WERI-Rb-1 (cell line): ENCODE measurements around the gene RHOT1.
A peak's percentile ranks its signal among the peaks of the same experiment; 100 is the strongest.
"Not testable (repeated sequence)": the region's sequence is repeated elsewhere in the genome, so short reads cannot be mapped to it uniquely, and the experiment has no call there.

Source experiments
- DNase-seq: peaks from one replicate; pipeline ENCODE4 v3.0.0-alpha.2; 2020
- H3K27ac ChIP-seq: fragments of 250-450 bp; sonication (Bioruptor Pico); 2 replicates; pipeline ENCODE4 v1.5.1; 2020; ENCODE audit warnings: mild to moderate bottlenecking, moderate library complexity
- H3K27me3 ChIP-seq: fragments of 250-450 bp; sonication (Bioruptor Pico); 2 replicates; pipeline ENCODE4 v1.5.1; 2021; ENCODE audit warnings: mild to moderate bottlenecking, low read depth, moderate library complexity; ENCODE audit not compliant: insufficient read depth, severe bottlenecking
- H3K36me3 ChIP-seq: fragments of 250-450 bp; sonication (Bioruptor Pico); 2 replicates; pipeline ENCODE4 v1.5.1; 2020; ENCODE audit warnings: mild to moderate bottlenecking, moderate library complexity
- H3K4me3 ChIP-seq: 2 replicates; pipeline ENCODE4 v1.5.1; 2011; ENCODE audit warnings: low read depth, mild to moderate bottlenecking, control low read depth, low read length
- H3K9me3 ChIP-seq: fragments of 250-450 bp; sonication (Bioruptor Pico); 2 replicates; pipeline ENCODE4 v1.5.1; 2021; ENCODE audit warnings: mild to moderate bottlenecking, moderate library complexity; ENCODE audit not compliant: severe bottlenecking
- TF ChIP-seq, protein P1 (sequence below): IDR thresholded peaks from 2 replicates; pipeline ENCODE4 v1.5.1; 2011; ENCODE audit warnings: low read depth, mild to moderate bottlenecking, control low read depth, inconsistent platforms, low read length

The RHOT1 gene

GRCh38 chr17:32258383-32259140, 116.3 kb downstream of the RHOT1 start:
- Histone ChIP-seq H3K9me3 (no peaks in the 10 kb centered on the region), H3K27me3 (no peaks in the 10 kb centered on the region), H3K36me3 (no peaks in the 10 kb centered on the region), H3K27ac (peak overlapping the region; percentile 81), H3K4me3 (peak overlapping the region; percentile 3; the same call in 1 of the 2 replicates)
- TF ChIP-seq, protein P1, sequence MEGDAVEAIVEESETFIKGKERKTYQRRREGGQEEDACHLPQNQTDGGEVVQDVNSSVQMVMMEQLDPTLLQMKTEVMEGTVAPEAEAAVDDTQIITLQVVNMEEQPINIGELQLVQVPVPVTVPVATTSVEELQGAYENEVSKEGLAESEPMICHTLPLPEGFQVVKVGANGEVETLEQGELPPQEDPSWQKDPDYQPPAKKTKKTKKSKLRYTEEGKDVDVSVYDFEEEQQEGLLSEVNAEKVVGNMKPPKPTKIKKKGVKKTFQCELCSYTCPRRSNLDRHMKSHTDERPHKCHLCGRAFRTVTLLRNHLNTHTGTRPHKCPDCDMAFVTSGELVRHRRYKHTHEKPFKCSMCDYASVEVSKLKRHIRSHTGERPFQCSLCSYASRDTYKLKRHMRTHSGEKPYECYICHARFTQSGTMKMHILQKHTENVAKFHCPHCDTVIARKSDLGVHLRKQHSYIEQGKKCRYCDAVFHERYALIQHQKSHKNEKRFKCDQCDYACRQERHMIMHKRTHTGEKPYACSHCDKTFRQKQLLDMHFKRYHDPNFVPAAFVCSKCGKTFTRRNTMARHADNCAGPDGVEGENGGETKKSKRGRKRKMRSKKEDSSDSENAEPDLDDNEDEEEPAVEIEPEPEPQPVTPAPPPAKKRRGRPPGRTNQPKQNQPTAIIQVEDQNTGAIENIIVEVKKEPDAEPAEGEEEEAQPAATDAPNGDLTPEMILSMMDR, result no peak
- DNase-seq, result peak; percentile 86

DNA sequence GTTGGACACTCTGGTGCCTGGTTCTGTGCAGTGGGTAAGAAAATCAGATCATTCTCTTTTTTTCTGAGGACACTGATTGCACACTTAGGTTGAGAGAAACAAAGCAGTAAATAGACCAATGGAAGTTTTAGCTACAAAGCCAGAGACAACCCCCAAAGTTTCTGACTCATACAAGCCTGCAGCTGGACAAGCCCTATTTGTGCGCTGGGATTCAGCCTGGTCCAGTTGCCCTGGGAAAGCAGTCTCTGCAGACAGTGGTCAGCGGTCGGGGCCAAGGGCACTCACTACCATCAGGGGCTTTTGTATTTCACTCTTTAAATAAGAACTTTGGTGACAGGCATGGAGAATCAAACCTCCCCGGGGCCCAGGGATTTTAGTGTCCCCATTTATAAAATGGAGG, 117.3 kb downstream of the RHOT1 start:
- Histone ChIP-seq H3K4me3 (no peak overlapping the region), H3K9me3 (no peaks in the 10 kb centered on the region), H3K27ac (peak overlapping the region; percentile 33), H3K27me3 (no peaks in the 10 kb centered on the region), H3K36me3 (no peaks in the 10 kb centered on the region)
- DNase-seq, result no peak
- TF ChIP-seq, protein P1, result no peak

- H3K9me3 ChIP-seq, result no peaks in the 10 kb centered on the region
- H3K4me3 ChIP-seq, result no peak overlapping the region
- H3K27ac ChIP-seq, result no peak overlapping the region
- no peaks in the 10 kb centered on the region; the same call in 1 of the 2 replicates for H3K36me3 ChIP-seq
- TF ChIP-seq, protein P1, result no peak
- no peaks in the 10 kb centered on the region for H3K27me3 ChIP-seq
- no peak for DNase-seq
Observed at GRCh38 chr17:32261417-32261736, 119.1 kb downstream of the RHOT1 start.

DNA sequence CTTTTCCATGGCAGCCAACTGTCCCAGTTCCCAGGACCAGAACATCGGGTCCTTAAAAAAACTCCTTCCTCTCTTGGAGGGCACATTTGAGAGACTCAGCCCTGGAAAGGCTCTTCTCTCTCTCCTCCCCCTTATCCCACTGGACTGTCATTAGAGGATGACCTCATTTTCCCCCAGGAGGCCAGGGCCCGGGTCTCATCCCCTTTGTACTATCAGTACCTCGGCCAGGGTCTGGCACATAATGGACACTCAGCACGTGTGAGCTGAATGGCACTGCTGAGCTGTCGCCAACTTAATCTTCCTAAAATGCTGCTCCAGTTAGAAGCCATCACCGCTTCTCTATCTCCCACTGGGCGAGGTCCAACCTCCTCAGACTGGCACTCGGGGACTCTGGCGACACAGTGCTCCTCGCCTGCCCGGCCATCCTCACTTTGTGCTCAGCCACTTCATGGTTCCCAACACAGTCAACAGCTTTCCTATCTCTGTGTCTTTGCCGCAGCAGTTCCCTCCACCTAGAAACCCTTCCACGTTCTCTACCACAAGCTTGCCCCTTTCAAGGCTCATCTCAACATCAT, 119.7 kb downstream of the RHOT1 start:
- no peak overlapping the region for H3K27ac ChIP-seq
- no peak for DNase-seq
- H3K9me3 ChIP-seq, result no peaks in the 10 kb centered on the region
- TF ChIP-seq, protein P1, result no peak
- no peak overlapping the region for H3K4me3 ChIP-seq
- H3K27me3 ChIP-seq, result no peaks in the 10 kb centered on the region
- no peaks in the 10 kb centered on the region; the same call in none of the 2 replicates for H3K36me3 ChIP-seq

DNA sequence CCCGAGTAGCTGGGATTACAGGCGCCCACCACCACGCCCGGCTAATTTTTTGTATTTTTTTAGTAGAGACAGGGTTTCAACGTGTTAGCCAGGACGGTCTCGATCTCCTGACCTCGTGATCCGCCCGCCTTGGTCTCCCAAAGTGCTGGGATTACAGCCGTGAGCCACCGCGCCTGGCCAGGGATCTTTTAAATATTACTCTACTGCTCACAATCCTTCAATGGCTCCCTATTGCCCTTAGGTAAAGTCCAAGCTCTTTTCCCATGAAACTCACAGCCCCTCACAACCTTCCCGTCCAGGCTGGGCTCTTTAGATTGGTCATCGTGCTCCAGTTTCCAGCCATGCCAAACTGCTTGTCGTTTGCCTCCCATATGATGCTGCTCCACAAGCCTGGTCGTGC, 121.2 kb downstream of the RHOT1 start:
- H3K4me3 ChIP-seq, H3K27ac ChIP-seq, H3K27me3 ChIP-seq, H3K36me3 ChIP-seq, H3K9me3 ChIP-seq, DNase-seq: not testable (repeated sequence)

- Histone ChIP-seq H3K27me3 (no peaks in the 10 kb centered on the region), H3K9me3 (no peaks in the 10 kb centered on the region), H3K4me3 (peak overlapping the region; percentile 46), H3K27ac (peak overlapping the region; percentile 2), H3K36me3 (peaks cover 15% of the 10 kb centered on the region)
- TF ChIP-seq, protein P1, result peak; percentile 25; the same call in 1 of the 2 replicates
- DNase-seq, result peak; percentile 44
Observed at GRCh38 chr17:32264140-32264799, 122.0 kb downstream of the RHOT1 start.
